Measurements from ENCODE around the gene MEAF6. TPM values are rescaled to one million over a fixed set of nuclear protein-coding genes. Genes with fewer than 3 reads are reported as not detected.

MEAF6 gene
- total RNA-seq, 1 donor from 2014 or later, result 95.6 TPM

DNA sequence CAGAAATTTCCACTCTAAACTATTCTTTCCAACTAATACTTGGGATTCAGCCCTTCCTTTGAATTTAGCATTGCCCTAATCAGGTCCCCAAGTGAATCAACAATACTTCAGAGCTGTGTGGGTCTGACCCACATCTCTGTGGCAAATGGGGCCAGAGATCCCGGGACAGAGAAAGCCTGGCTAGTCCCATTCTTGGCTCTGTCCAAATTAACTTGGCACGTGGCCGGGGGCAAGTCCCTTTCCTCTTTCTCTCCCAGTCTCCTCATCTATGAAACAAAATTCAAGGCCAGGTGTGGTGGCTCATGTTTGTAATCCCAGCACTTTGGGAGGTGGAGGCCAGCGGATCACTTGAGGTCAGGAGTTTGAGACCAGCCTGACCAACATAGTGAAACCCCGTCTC lies 46.5 kb downstream of the MEAF6 start:
- intact Hi-C loops (cut with micrococcal nuclease), result no loop called here
- no peak for DNase-seq
- H3K36me3 Mint-ChIP-seq (ENCODE audit: low read depth), result no peaks in the 10 kb centered on the region
- no peaks in the 10 kb centered on the region for H3K27me3 Mint-ChIP-seq
- H3K4me1 Mint-ChIP-seq, result peaks cover 25% of the 10 kb centered on the region
- no peak overlapping the region for H3K27ac Mint-ChIP-seq
- H3K4me3 Mint-ChIP-seq, result no peak overlapping the region
- no peaks in the 10 kb centered on the region for H3K9me3 Mint-ChIP-seq

- Mint-ChIP-seq H3K4me3 (no peak overlapping the region), H3K36me3 (ENCODE audit: low read depth) (peaks cover 2% of the 10 kb centered on the region), H3K9me3 (no peaks in the 10 kb centered on the region), H3K4me1 (peaks cover 11% of the 10 kb centered on the region), H3K27ac (no peak overlapping the region), H3K27me3 (no peaks in the 10 kb centered on the region)
- intact Hi-C loops (cut with micrococcal nuclease), result no loop called here
- DNase-seq, result no peak
Observed at GRCh38 chr1:37465593-37466517, 48.7 kb downstream of the MEAF6 start.

- Mint-ChIP-seq H3K27me3 (no peaks in the 10 kb centered on the region), H3K27ac (no peak overlapping the region), H3K9me3 (no peaks in the 10 kb centered on the region), H3K4me1 (peaks cover 4% of the 10 kb centered on the region), H3K4me3 (no peak overlapping the region), H3K36me3 (ENCODE audit: low read depth) (peaks cover 2% of the 10 kb centered on the region)
- DNase-seq, result no peak
- intact Hi-C loops (cut with micrococcal nuclease), result no loop called here
Observed at GRCh38 chr1:37464443-37464842, 50.1 kb downstream of the MEAF6 start.

GRCh38 chr1:37461698-37462436 lies 52.7 kb downstream of the MEAF6 start:
- H3K9me3 Mint-ChIP-seq, result no peaks in the 10 kb centered on the region
- H3K4me3 Mint-ChIP-seq, result no peak overlapping the region

GRCh38 chr1:37458551-37458950 lies 56.0 kb downstream of the MEAF6 start:
- Mint-ChIP-seq H3K4me3 (no peak overlapping the region), H3K9me3 (no peaks in the 10 kb centered on the region), H3K27me3 (no peaks in the 10 kb centered on the region), H3K4me1 (peaks cover 7% of the 10 kb centered on the region), H3K27ac (no peak overlapping the region), H3K36me3 (ENCODE audit: low read depth) (peaks cover 4% of the 10 kb centered on the region)
- no peak for DNase-seq
- intact Hi-C loops (cut with micrococcal nuclease), result no loop called here

More at GRCh38 chr1:37461698-37462436, 52.7 kb downstream of the MEAF6 start:
- intact Hi-C loops (cut with micrococcal nuclease), result no loop called here
- Mint-ChIP-seq H3K36me3 (ENCODE audit: low read depth) (peaks cover 2% of the 10 kb centered on the region), H3K27ac (no peak overlapping the region), H3K27me3 (no peaks in the 10 kb centered on the region), H3K4me1 (no peaks in the 10 kb centered on the region)
- no peak for DNase-seq

GRCh38 chr1:37456614-37457013 lies 58.0 kb downstream of the MEAF6 start:
- Mint-ChIP-seq H3K4me1 (peaks cover 7% of the 10 kb centered on the region), H3K4me3 (no peak overlapping the region), H3K27ac (no peak overlapping the region), H3K27me3 (no peaks in the 10 kb centered on the region), H3K36me3 (ENCODE audit: low read depth) (peaks cover 2% of the 10 kb centered on the region), H3K9me3 (no peaks in the 10 kb centered on the region)
- no peak for DNase-seq
- intact Hi-C loops (cut with micrococcal nuclease), result no loop called here

- no peak for DNase-seq
- intact Hi-C loops (cut with micrococcal nuclease), result loop anchor here (1.0 kb wide), 1 partner anchor 227 kb away; no protein-coding TSS in a partner anchor
- Mint-ChIP-seq H3K27me3 (no peaks in the 10 kb centered on the region), H3K36me3 (ENCODE audit: low read depth) (peaks cover 2% of the 10 kb centered on the region), H3K4me1 (peaks cover 7% of the 10 kb centered on the region), H3K9me3 (no peaks in the 10 kb centered on the region), H3K4me3 (no peak overlapping the region), H3K27ac (no peak overlapping the region)
Observed at GRCh38 chr1:37455516-37455915, 59.0 kb downstream of the MEAF6 start.

DNA sequence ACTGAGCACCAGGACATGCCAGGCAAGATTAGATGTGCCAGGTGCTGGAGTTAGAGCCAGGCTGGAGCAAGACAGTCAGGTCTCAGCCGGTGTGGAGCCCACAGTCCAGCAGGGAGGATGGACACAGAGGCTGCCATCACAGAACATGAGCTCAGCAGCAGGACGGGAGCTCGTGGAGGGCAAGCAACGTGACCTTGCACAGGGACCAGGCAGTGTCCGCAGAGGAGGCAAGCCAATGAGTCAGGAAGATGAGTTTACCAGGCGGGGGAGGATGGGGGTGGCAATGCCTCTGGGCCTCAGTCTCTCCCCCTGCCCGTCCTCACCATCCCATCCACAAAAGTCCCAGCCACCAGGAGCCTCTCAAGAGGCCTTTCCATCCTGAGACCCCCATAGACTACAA lies 60.9 kb downstream of the MEAF6 start:
- intact Hi-C loops (cut with micrococcal nuclease), result loop anchor here (1.0 kb wide), 1 partner anchor 34 kb away; no protein-coding TSS in a partner anchor
- Mint-ChIP-seq H3K9me3 (no peaks in the 10 kb centered on the region), H3K27ac (no peak overlapping the region), H3K4me3 (no peak overlapping the region), H3K36me3 (ENCODE audit: low read depth) (peaks cover 2% of the 10 kb centered on the region), H3K4me1 (peaks cover 13% of the 10 kb centered on the region), H3K27me3 (no peaks in the 10 kb centered on the region)
- no peak for DNase-seq

GRCh38 chr1:37452416-37452815 lies 62.1 kb downstream of the MEAF6 start:
- Mint-ChIP-seq H3K27me3 (no peaks in the 10 kb centered on the region), H3K9me3 (no peaks in the 10 kb centered on the region), H3K4me1 (peaks cover 13% of the 10 kb centered on the region), H3K4me3 (no peak overlapping the region), H3K27ac (no peak overlapping the region), H3K36me3 (ENCODE audit: low read depth) (peaks cover 2% of the 10 kb centered on the region)
- intact Hi-C loops (cut with micrococcal nuclease), result no loop called here
- DNase-seq, result no peak

GRCh38 chr1:37449936-37450335 lies 64.6 kb downstream of the MEAF6 start:
- DNase-seq, result no peak
- Mint-ChIP-seq H3K4me3 (no peak overlapping the region), H3K27ac (no peak overlapping the region), H3K9me3 (no peaks in the 10 kb centered on the region), H3K4me1 (peaks cover 11% of the 10 kb centered on the region), H3K36me3 (ENCODE audit: low read depth) (peaks cover 1% of the 10 kb centered on the region), H3K27me3 (peaks cover 10% of the 10 kb centered on the region)
- intact Hi-C loops (cut with micrococcal nuclease), result no loop called here

DNA sequence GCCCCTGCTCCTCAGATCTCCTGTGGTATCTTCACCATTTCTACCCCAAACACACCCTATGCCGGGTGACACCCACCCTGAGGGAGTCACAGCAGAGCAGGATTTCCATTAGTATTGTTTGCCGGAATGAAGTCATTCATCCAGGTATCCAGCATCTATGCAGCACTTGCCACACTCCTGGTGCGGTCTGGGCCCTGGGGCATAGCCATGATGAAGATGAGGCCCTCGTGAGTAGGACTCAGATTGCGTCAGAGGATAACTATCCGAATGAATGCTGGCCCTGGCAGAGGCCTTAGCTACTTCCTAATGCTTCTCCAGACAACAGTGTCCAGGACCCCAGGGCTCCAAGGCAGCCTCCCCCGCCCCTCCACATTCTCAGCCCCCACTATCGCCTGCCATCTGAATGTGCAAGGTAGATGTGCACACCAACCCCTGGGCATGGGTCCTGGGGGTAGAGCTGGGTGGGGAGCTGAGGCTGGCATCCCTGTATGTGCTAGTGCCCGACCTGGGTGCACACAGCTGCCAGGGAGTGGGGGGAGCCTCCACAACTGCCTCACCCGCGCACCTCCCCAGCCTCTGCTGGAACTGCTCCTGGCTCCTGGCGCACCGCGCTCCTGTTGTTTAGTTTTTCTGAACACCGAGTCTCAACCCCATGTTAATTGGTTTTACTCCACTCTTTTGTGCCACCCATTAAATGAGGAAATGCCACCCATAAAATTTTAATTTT lies 65.7 kb downstream of the MEAF6 start:
- Mint-ChIP-seq H3K27me3 (peaks cover 14% of the 10 kb centered on the region), H3K9me3 (no peaks in the 10 kb centered on the region), H3K4me3 (no peak overlapping the region), H3K27ac (no peak overlapping the region), H3K4me1 (peaks cover 6% of the 10 kb centered on the region), H3K36me3 (ENCODE audit: low read depth) (no peaks in the 10 kb centered on the region)
- no peak for DNase-seq
- intact Hi-C loops (cut with micrococcal nuclease), result no loop called here

DNA sequence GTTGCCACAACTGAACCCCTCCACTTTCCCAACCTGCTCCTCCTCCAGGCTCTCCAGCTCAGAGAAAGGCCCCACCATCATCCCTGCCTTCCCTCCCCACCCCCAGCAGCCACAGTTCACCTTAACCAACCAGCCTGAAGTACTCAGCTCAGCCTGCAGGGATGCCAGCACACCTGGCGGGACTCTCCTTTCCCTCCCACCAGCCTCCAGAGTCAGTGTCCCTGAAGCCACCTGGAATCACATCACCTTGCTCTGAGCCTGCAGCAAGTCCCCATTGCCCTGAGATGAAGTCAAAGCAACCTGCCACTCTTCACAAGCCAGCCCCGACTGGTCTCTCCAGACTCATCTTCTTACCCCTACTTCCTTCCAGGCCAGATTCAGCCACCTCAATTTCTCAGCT lies 66.4 kb downstream of the MEAF6 start:
- Mint-ChIP-seq H3K4me3 (no peak overlapping the region), H3K36me3 (ENCODE audit: low read depth) (no peaks in the 10 kb centered on the region), H3K27me3 (peaks cover 15% of the 10 kb centered on the region), H3K9me3 (no peaks in the 10 kb centered on the region), H3K27ac (no peak overlapping the region), H3K4me1 (peaks cover 6% of the 10 kb centered on the region)
- intact Hi-C loops (cut with micrococcal nuclease), result no loop called here
- DNase-seq, result no peak

DNA sequence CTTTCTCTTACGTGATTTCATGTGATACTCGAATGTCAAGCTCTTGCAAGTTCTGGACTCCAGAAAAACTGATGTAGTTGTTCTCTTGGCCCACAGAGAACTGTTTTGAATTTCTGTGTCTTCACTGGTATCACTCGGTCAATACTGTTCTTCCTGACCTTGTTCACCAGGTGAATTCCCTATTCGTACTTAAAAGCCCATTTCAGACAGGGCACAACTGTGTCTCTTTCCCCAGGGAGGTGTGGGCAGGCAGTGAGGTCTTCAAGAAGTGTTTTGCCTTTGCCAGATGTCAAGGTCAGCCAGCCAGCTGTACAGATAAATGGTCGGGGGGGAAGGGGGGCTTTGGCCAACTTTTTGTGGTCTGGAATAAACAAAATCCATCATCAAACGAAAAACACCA lies 67.7 kb downstream of the MEAF6 start:
- Mint-ChIP-seq H3K4me3 (no peak overlapping the region), H3K36me3 (ENCODE audit: low read depth) (no peaks in the 10 kb centered on the region), H3K27me3 (peaks cover 25% of the 10 kb centered on the region), H3K27ac (no peak overlapping the region), H3K4me1 (peaks cover 6% of the 10 kb centered on the region), H3K9me3 (no peaks in the 10 kb centered on the region)
- intact Hi-C loops (cut with micrococcal nuclease), result no loop called here
- DNase-seq, result no peak

DNA sequence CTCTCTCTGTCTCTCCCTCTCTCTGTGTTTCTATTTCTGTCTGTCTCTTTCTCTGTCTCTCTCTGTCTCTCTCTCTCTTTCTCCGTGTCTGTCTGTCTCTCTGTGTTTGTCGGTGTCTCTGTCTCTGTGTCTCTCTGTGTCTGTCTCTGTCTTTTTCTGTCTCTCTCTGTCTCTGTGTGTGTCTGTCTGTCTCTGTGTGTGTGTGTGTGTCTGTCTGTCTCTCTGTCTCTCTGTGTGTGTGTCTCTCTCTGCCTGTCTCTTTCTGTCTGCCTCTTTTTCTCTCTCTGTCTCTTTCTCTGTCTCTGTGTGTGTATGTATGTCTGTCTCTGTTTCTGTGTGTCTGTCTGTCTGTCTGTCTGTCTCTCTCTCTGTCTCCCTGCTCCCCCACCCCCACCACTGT lies 71.9 kb downstream of the MEAF6 start:
- no peak for DNase-seq
- intact Hi-C loops (cut with micrococcal nuclease), result no loop called here
- H3K27ac Mint-ChIP-seq, result no peak overlapping the region
- no peaks in the 10 kb centered on the region for H3K36me3 Mint-ChIP-seq (ENCODE audit: low read depth)
- H3K4me1 Mint-ChIP-seq, result no peaks in the 10 kb centered on the region
- H3K4me3 Mint-ChIP-seq, result no peak overlapping the region
- no peaks in the 10 kb centered on the region for H3K9me3 Mint-ChIP-seq
- peaks cover 29% of the 10 kb centered on the region for H3K27me3 Mint-ChIP-seq
